Activated naive CD4-positive, alpha-beta T cell treated with anti-CD3 and anti-CD28 coated beads, Interleukin-2, amount 10 ng/mL, durations not matched to agents 7 days and 5 days (primary cell): Measurements from ENCODE around the gene CHKB.

Experiments used
- CTCF ChIA-PET: fragments of 350-600 bp; sonication (Branson Sonifier 250); formaldehyde crosslinking; loops from one replicate; lab custom pipeline; 2021; ENCODE audit warnings: antibody characterized with exemption; lab: Charles Lee
- DNase-seq: peaks from one replicate; pipeline ENCODE4 v3.0.0-alpha.2; 2020
- H3K27ac Mint-ChIP-seq: one replicate; pipeline ENCODE4 v1.8.0; 2021; ENCODE audit warnings: mild to moderate bottlenecking, moderate library complexity, mixed read lengths
- H3K27me3 Mint-ChIP-seq: one replicate; pipeline ENCODE4 v1.8.0; 2021; ENCODE audit warnings: mild to moderate bottlenecking, mixed read lengths
- H3K36me3 Mint-ChIP-seq: one replicate; pipeline ENCODE4 v1.8.0; 2021; ENCODE audit warnings: mixed read lengths
- H3K4me1 Mint-ChIP-seq: one replicate; pipeline ENCODE4 v1.8.0; 2021; ENCODE audit warnings: mixed read lengths
- H3K4me3 Mint-ChIP-seq: one replicate; pipeline ENCODE4 v1.8.0; 2021; ENCODE audit warnings: mild to moderate bottlenecking, moderate library complexity, mixed read lengths
- H3K9me3 Mint-ChIP-seq: one replicate; pipeline ENCODE4 v1.8.0; 2021; ENCODE audit warnings: mixed read lengths

The CHKB gene

DNA sequence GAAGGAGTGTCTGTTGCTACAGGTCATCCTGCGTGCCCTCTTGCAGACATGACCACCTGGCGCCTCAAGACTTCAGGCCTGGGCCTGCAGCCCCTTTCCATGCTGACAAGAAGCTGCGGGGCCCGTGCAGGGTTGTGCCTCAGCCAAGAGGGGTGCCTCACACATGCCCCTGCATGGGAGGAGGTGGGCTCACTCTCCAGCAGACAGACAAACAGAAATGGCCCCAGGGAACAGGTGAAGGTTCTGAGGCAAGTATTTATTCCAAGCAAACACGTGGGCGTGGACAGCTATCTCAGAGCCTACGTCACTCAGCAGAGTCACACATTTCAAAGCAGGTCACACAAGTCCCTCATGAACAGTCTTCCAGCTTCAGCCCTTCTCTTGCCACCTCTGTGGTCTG, 14.0 kb downstream of the CHKB start:
- no peaks in the 10 kb centered on the region for H3K9me3 Mint-ChIP-seq
- H3K4me1 Mint-ChIP-seq, result peaks cover 3% of the 10 kb centered on the region
- peaks cover 20% of the 10 kb centered on the region for H3K27me3 Mint-ChIP-seq
- CTCF ChIA-PET, result no interaction called here
- H3K36me3 Mint-ChIP-seq, result peaks cover 22% of the 10 kb centered on the region
- no peak overlapping the region for H3K4me3 Mint-ChIP-seq
- no peak overlapping the region for H3K27ac Mint-ChIP-seq
- no peak for DNase-seq

DNA sequence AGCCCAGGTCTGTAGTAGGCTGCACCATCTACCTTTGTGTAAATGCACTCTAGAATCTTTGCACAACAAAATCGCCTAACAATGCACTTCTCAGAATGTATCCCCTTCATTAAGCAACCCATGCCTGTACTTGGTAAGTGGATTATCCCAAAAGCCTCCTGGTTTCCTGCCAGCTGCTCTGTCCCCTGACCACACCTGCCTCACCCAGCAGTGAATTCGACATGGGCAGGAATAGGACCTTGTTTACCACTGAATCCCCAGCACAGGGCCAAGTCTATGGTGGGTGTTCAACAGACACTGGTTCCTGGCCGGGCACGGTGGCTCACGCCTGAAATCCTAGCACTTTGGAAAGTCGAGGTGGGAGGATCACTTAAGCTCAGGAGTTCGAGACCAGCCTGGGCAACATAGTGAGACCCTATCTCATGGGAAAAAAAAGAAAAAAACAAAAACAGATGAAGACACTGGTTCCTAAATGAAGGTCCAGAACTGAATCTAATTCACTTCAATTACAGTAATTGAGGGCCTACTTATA, 14.9 kb downstream of the CHKB start:
- peaks cover 28% of the 10 kb centered on the region for H3K27me3 Mint-ChIP-seq
- H3K27ac Mint-ChIP-seq, result no peak overlapping the region
- peaks cover 11% of the 10 kb centered on the region for H3K4me1 Mint-ChIP-seq
- DNase-seq, result no peak
- no peak overlapping the region for H3K4me3 Mint-ChIP-seq
- CTCF ChIA-PET, result no interaction called here
- no peaks in the 10 kb centered on the region for H3K9me3 Mint-ChIP-seq
- H3K36me3 Mint-ChIP-seq, result peaks cover 22% of the 10 kb centered on the region

DNA sequence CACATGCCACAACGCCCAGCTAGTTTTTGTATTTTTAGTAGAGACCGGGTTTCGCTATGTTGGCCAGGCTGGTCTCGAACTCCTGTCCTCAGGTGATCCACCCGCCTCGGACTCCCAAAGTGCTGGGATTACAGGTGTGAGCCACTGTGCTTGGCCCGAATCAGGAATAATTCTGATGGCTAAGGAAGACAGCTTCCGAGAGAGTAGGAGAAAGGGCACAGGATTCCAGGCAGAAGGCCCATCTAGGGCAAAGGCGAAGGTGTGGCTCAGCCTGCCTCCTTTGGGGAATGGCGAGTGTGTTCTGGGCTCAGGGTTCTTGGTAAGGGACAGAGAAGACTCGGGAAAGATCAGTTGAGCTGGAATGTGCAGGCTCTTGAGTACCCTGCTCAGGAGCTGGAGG, 18.4 kb downstream of the CHKB start:
- H3K4me1 Mint-ChIP-seq, result peaks cover 22% of the 10 kb centered on the region
- CTCF ChIA-PET, result interaction anchor here (0.8 to 4.3 kb wide), 4 partner anchors 17 to 56 kb away, joined by 3 to 28 read pairs (median 4); partner anchors contain the start of genes KLHDC7B and SCO2

DNA sequence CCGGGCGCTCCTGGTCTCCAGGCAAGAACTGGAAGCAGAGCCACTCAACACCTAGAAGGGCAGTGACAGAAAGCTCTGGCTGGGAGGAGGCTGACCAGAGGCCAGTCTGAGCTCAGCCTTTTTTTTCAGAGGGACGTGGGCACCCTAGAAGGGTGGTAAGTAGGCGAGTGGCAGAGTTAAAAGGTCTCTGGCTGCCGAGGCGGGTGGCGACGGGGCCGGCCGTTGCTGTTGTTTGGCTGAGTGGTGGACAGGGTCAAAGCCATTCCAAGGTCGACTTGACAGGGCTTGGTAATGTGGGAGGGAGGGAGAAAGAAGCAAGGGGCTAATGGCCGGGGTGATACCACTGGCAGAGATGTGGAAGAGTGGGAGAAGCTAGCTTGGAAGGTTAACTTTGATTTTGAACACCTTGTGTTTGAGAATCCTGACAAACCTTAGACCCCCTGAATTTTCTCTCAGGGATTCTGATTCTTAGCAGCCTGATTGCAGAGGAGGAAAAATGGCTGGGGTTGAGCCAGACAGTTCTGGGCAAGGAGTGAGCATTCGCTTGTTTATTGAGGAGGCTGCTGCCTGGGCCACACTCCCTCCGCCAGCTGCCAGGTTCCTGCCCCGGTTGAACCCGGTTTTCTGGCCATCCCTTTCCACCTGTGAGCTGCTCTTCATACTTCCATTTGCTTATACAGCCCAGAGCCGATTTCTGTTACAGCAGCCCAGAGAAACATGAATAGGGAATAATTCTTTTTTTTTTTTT, 19.1 kb downstream of the CHKB start:
- CTCF ChIA-PET, result interaction anchor here (0.7 to 4.3 kb wide), 12 partner anchors 9 to 56 kb away, joined by 3 to 28 read pairs (median 4); partner anchors contain the start of genes CPT1B, KLHDC7B, LMF2 and NCAPH2
- Mint-ChIP-seq H3K4me1 (peaks cover 22% of the 10 kb centered on the region), H3K27ac (peak overlapping the region; percentile 79), H3K27me3 (peaks cover 57% of the 10 kb centered on the region), H3K36me3 (peaks cover 5% of the 10 kb centered on the region), H3K9me3 (no peaks in the 10 kb centered on the region), H3K4me3 (peak overlapping the region; percentile 83)
- DNase-seq, result peak; percentile 23

More for the DNA sequence above, 18.4 kb downstream of the CHKB start:
- Mint-ChIP-seq H3K36me3 (peaks cover 7% of the 10 kb centered on the region), H3K9me3 (no peaks in the 10 kb centered on the region), H3K4me3 (no peak overlapping the region), H3K27me3 (peaks cover 50% of the 10 kb centered on the region), H3K27ac (no peak overlapping the region)
- DNase-seq, result no peak

DNA sequence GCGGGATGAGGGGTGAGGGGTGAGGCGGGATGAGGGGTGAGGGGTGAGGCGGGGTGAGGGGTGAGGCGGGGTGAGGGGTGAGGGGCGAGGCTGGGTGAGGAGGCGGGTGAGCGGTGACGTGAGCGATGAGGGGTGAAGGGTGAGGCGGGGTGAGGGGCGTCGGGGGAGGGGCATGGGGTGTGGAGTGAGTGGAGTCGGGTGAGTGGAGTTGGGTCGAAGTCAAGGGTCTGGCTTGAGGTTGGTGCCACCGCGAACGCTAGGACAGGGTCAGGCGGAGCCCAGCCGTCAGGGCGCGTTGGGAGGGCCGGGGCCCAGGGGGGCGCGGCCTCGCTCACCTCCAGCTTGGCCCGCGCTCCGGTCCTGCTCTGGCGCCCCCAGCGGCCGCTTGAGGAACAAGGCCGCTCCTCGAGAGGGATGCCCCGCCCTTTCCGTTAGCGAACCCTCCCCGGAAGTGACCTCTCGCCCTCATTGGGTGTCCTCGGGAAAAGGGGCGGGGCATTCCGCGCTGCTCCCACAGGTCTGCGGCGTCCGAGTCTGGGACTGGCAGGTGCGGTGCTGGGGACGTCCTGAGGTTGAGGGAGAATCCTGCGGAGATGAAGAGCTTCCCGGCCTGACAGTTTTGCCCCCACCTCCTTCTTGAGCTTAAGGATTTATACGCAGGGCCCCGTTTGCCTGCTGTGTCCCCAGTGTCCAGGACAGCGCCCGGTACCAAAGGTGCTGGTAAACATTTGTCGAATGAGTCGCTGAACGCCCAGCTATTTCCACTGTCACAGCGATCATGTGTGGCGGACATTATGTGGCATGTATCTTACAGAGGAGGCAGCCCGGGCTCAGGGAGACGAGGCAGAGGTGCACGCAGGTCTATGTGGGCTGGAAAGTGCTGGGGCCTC, 19.9 kb downstream of the CHKB start, which contains the start of gene SYCE3:
SYCE3 (minus strand) TSS at position 397 of the 890 bp plus-strand sequence. CDS start 6,514 bp downstream, outside the sequence.
- peak; percentile 98 for DNase-seq
- H3K4me3 Mint-ChIP-seq, result peak within 1 kb of the TSS; percentile 83
- H3K27ac Mint-ChIP-seq, result peak within 1 kb of the TSS; percentile 83
- peaks cover 66% of the 10 kb centered on the region for H3K27me3 Mint-ChIP-seq
- no peaks in the 10 kb centered on the region for H3K9me3 Mint-ChIP-seq
- peaks cover 1% of the 10 kb centered on the region for H3K36me3 Mint-ChIP-seq
- CTCF ChIA-PET, result interaction anchor here (0.7 to 4.3 kb wide), 13 partner anchors 10 to 55 kb away, joined by 3 to 28 read pairs (median 3); partner anchors contain the start of genes CPT1B, KLHDC7B, LMF2 and NCAPH2
- peaks cover 22% of the 10 kb centered on the region for H3K4me1 Mint-ChIP-seq

DNA sequence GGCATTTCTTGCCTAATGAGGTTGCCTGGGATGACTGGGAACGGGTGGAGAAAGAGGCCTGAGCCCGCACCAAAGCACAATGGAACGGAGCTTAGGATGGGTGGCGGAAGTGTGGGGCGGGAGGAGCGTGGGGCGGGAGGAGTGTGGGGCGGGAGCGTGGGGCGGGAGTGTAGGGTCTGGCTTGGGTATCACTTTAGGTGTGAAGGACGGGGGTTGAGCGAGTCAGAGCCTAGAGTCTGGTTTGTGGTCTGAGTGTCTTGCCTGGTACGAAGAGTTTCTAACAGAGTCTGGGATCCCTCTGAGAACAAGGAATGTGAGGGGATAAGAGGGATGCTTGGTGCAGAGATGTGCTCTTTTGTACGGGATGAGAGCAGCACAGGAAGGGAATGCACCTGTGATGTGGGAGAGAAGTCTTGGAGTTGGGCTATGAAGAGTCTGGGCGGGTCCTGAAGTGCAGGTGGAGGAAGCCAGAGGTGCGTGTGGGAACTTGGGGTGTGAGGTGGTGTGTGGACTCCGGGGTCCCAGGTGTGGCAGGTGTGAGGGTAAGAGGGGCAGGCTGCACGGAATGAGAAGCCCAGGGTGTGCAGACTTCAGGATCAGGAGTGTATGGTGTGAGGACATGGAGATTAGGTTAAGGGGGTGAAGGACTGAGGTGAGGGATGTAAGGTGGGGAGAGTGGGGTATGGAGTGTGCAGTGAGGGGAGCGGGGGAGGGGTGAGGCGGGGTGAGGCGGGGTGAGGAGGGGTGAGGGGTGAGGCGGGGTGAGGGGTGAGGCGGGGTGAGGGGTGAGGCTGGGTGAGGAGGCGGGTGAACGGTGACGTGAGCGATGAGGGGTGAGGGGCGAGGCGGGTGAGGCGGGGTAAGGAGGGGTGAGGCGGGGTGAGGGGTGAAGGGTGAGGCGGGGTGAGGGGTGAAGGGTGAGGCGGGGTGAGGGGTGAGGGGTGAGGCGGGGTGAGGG, 21.0 kb downstream of the CHKB start:
- H3K9me3 Mint-ChIP-seq, result no peaks in the 10 kb centered on the region
- no peaks in the 10 kb centered on the region for H3K36me3 Mint-ChIP-seq
- peaks cover 22% of the 10 kb centered on the region for H3K4me1 Mint-ChIP-seq
- peak overlapping the region; percentile 51 for H3K4me3 Mint-ChIP-seq
- no peak for DNase-seq
- peaks cover 68% of the 10 kb centered on the region for H3K27me3 Mint-ChIP-seq
- CTCF ChIA-PET, result no interaction called here
- peak overlapping the region; percentile 83 for H3K27ac Mint-ChIP-seq

DNA sequence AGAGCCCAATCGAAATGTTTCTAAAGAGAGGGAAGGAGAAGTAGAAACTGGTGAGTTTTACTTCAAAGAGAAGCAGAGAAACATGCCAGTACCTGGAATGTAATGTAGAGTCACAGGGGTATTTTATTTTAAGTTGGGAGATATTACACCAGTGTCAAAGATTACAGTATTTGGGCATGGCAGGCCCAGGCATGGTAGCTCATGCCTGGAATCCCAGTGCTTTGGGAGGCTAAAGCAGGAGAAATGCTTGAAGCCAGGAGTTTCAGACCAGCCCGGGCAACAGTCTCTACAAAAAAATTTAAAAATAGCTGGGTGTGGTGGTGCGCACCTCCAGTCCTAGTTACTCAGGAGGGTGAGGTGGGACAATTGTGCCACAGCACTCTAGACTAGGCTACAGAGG, 22.6 kb downstream of the CHKB start:
- H3K4me1 Mint-ChIP-seq, result peaks cover 22% of the 10 kb centered on the region
- no peak overlapping the region for H3K4me3 Mint-ChIP-seq
- no peaks in the 10 kb centered on the region for H3K9me3 Mint-ChIP-seq
- H3K27ac Mint-ChIP-seq, result no peak overlapping the region
- peaks cover 73% of the 10 kb centered on the region for H3K27me3 Mint-ChIP-seq
- CTCF ChIA-PET, result interaction anchor here (0.6 to 1.8 kb wide), 2 partner anchors 12 to 144 kb away, joined by 3 to 6 read pairs; no protein-coding TSS in a partner anchor
- DNase-seq, result no peak
- H3K36me3 Mint-ChIP-seq, result no peaks in the 10 kb centered on the region

DNA sequence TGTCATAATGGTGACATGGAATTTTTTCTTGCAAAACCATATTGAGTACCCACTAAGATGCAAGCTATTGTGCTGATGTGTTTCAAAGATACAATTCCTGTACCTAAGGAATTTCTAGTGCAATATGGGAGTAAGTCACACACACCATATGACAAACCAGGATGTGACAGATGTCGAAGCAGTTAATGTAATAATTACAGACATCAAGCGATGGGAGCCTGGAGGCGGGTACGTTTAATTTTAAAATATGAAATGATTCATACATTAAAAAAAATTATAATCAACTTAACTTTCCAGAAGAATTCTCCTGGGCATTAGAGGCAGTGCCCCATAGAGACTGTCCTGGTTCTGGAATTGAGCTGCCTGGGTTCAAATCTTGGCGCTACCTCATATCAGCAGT, 25.9 kb downstream of the CHKB start:
- Mint-ChIP-seq H3K4me3 (no peak overlapping the region), H3K9me3 (no peaks in the 10 kb centered on the region), H3K4me1 (peaks cover 8% of the 10 kb centered on the region), H3K27ac (no peak overlapping the region), H3K36me3 (no peaks in the 10 kb centered on the region), H3K27me3 (peaks cover 48% of the 10 kb centered on the region)
- CTCF ChIA-PET, result no interaction called here
- no peak for DNase-seq

DNA sequence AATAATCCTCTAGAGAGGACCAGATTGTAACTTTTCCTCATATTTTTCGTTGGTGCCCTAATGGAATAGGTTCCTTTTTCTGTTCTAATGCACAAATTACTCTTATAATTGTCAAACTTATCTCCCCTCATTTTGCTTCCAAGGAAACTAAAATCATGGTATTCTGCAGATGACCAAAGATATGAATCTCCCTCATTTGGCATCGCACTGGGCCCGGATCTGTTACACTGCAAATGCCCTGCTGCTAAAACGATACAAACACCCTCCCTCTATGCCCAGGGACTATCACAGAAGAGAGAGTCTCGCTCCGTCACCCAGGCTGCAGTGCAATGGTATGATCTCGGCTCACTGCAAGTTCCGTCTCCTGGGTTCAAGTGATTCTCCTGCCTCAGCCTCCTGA, 29.3 kb downstream of the CHKB start:
- CTCF ChIA-PET, result interaction anchor here (1.4 kb wide), 1 partner anchor 68 kb away, joined by 5 read pairs; no protein-coding TSS in a partner anchor
- Mint-ChIP-seq H3K4me1 (peaks cover 18% of the 10 kb centered on the region), H3K4me3 (no peak overlapping the region), H3K27ac (no peak overlapping the region), H3K9me3 (no peaks in the 10 kb centered on the region), H3K27me3 (peaks cover 20% of the 10 kb centered on the region), H3K36me3 (peaks cover 1% of the 10 kb centered on the region)
- DNase-seq, result no peak

DNA sequence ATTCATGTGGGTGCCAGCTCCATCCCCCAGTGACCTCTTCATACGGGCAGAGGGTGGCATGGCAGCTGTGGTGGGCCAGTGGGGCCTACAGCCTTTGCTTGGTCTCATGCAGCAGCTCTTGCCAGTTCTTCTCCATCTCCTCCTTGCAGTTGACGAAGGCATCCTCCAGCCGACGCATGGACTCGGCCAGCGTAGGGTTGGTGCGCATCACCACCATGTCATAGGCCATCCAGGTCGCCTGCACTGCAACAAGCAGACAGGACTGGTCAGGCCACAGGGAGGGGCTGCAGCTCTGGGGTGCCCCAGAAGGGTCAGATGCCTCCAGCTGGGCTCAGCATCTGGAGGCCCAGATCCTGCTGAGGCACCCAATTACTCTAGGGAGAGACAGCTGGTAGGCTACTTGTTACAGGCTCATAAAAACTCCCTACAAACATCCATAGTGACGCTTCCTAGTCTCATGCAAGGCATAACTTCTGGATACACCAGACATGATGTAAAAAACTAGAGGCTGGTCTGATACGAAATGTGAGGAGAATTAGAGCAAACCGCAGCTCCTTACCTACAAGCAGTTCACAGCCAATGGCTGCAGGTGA, 31.4 kb downstream of the CHKB start:
- Mint-ChIP-seq H3K36me3 (peaks cover 1% of the 10 kb centered on the region), H3K4me3 (peak overlapping the region; percentile 7), H3K27ac (no peak overlapping the region), H3K27me3 (peaks cover 11% of the 10 kb centered on the region), H3K9me3 (no peaks in the 10 kb centered on the region), H3K4me1 (peaks cover 24% of the 10 kb centered on the region)
- CTCF ChIA-PET, result interaction anchor here (1.1 kb wide), 1 partner anchor 12 kb away, joined by 3 read pairs; the partner anchor contains the start of gene SYCE3
- DNase-seq, result no peak

DNA sequence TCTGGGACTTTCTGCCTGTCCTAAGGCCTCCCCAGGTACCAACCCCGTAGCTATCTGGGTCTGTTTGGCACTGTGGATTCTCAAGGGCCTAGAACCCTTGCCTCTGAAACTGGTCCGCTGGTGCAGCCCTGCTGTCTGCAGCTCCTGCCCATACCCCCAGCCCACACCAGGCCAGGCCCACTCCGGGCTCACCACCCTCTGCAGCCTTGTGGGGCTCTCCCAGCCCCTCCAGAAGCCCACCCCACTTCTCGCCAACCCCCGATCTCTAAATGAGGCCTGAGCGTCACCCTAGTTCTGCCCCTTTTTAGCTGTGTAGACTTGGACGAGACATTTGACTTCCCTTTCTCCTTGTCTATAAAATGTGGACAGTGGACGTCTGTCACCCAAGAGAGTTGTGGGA, 32.3 kb downstream of the CHKB start:
- peak overlapping the region; percentile 41 for H3K4me3 Mint-ChIP-seq
- H3K9me3 Mint-ChIP-seq, result no peaks in the 10 kb centered on the region
- peaks cover 2% of the 10 kb centered on the region for H3K27me3 Mint-ChIP-seq
- peak overlapping the region; percentile 56 for H3K27ac Mint-ChIP-seq
- peaks cover 1% of the 10 kb centered on the region for H3K36me3 Mint-ChIP-seq
- H3K4me1 Mint-ChIP-seq, result peaks cover 32% of the 10 kb centered on the region
- CTCF ChIA-PET, result interaction anchor here (1.1 kb wide), 1 partner anchor 12 kb away, joined by 3 read pairs; the partner anchor contains the start of gene SYCE3
- DNase-seq, result no peak

DNA sequence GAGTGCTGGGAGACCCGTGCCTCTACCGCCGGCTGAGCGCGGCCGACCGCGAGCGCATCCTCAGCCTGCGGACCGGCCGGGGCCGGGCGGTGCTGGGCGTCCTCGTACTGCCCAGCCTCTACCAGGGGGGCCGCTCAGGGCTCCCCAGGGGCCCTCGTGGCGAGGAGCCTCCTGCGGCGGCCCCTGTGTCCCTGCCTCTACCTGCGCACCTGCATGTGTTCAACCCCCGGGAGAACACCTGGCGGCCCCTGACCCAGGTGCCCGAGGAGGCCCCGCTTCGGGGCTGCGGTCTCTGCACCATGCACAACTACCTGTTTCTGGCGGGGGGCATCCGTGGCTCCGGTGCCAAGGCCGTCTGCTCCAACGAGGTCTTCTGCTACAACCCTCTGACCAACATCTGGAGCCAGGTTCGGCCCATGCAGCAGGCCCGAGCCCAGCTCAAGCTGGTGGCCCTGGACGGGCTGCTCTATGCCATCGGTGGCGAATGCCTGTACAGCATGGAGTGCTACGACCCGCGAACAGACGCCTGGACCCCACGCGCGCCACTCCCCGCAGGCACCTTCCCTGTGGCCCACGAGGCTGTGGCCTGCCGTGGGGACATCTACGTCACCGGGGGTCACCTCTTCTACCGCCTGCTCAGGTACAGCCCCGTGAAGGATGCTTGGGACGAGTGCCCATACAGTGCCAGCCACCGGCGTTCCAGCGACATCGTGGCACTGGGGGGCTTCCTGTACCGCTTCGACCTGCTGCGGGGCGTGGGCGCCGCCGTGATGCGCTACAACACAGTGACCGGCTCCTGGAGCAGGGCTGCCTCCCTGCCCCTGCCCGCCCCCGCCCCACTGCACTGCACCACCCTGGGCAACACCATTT, 33.5 kb downstream of the CHKB start:
- H3K4me3 Mint-ChIP-seq, result peak overlapping the region; percentile 75
- H3K27ac Mint-ChIP-seq, result peak overlapping the region; percentile 87
- H3K4me1 Mint-ChIP-seq, result peaks cover 45% of the 10 kb centered on the region
- CTCF ChIA-PET, result interaction anchor here (0.8 to 2.1 kb wide), 6 partner anchors 10 to 72 kb away, joined by 3 to 8 read pairs (median 6); partner anchors contain the start of gene SYCE3
- no peaks in the 10 kb centered on the region for H3K27me3 Mint-ChIP-seq
- DNase-seq, result no peak
- no peaks in the 10 kb centered on the region for H3K9me3 Mint-ChIP-seq
- H3K36me3 Mint-ChIP-seq, result peaks cover 1% of the 10 kb centered on the region
